HG03095 (cell line): ENCODE data around the gene TWNK.

ENCODE experiments used
- ATAC-seq: cut with Tn5 transposase; IDR thresholded peaks from one replicate; pipeline ENCODE4 v1.9.1; 2021; ENCODE audit warnings: moderate library complexity; ENCODE audit not compliant: unreplicated experiment

TWNK gene

GRCh38 chr10:101010329-101010728 lies 23.0 kb downstream of the TWNK start:
- ATAC-seq = no peak

- ATAC-seq = no peak
Observed at GRCh38 chr10:101011517-101012423, 24.4 kb downstream of the TWNK start.

GRCh38 chr10:101012525-101013364 lies 25.4 kb downstream of the TWNK start:
- peak; percentile 80 for ATAC-seq

- no peak for ATAC-seq
Observed at GRCh38 chr10:101013365-101013825, 26.1 kb downstream of the TWNK start.

- no peak for ATAC-seq
Observed at GRCh38 chr10:101014230-101014884, 27.0 kb downstream of the TWNK start.

GRCh38 chr10:101014966-101015581 lies 27.7 kb downstream of the TWNK start:
- ATAC-seq = no peak

- no peak for ATAC-seq
Observed at GRCh38 chr10:101015582-101015973, 28.2 kb downstream of the TWNK start.

- ATAC-seq = no peak
Observed at GRCh38 chr10:101016814-101017213, 29.5 kb downstream of the TWNK start.

GRCh38 chr10:101018118-101018599 lies 30.8 kb downstream of the TWNK start:
- no peak for ATAC-seq

- ATAC-seq = no peak
Observed at GRCh38 chr10:101018600-101019439, 31.5 kb downstream of the TWNK start.

- no peak for ATAC-seq
Observed at GRCh38 chr10:101019440-101019703, 32.0 kb downstream of the TWNK start.

GRCh38 chr10:101020427-101021075 lies 33.2 kb downstream of the TWNK start:
- no peak for ATAC-seq

GRCh38 chr10:101021239-101021638 lies 33.9 kb downstream of the TWNK start:
- no peak for ATAC-seq

- no peak for ATAC-seq
Observed at GRCh38 chr10:101021692-101022251, 34.4 kb downstream of the TWNK start.

GRCh38 chr10:101022967-101023705 lies 35.8 kb downstream of the TWNK start:
- no peak for ATAC-seq

GRCh38 chr10:101027106-101027720 lies 39.9 kb downstream of the TWNK start:
- ATAC-seq = no peak

GRCh38 chr10:101028446-101029337 lies 41.3 kb downstream of the TWNK start:
- no peak for ATAC-seq
